Mesothelial cell of epicardium (in vitro differentiated cells): ENCODE measurements around the gene INKA2. TPM values are rescaled to one million over a fixed set of nuclear protein-coding genes. Genes with fewer than 3 reads are reported as not detected.
A peak's percentile ranks its signal among the peaks of the same experiment; 100 is the strongest.

Source experiments
- DNase-seq, 2 experiments: peaks; one replicate each; pipeline ENCODE4 v3.0.0; 2021; ENCODE audit warnings: low spot score in 2 of 2; ENCODE audit not compliant: unreplicated experiment in 2 of 2
- H3K27ac Mint-ChIP-seq: 2 replicates; pipeline ENCODE4 v1.8.0; 2021; ENCODE audit warnings: mixed read lengths
- H3K27me3 Mint-ChIP-seq: 2 replicates; pipeline ENCODE4 v1.8.0; 2021; ENCODE audit warnings: low read depth, mixed read lengths
- H3K36me3 Mint-ChIP-seq: 2 replicates; pipeline ENCODE4 v1.8.0; 2021; ENCODE audit warnings: mixed read lengths
- H3K4me1 Mint-ChIP-seq: 2 replicates; pipeline ENCODE4 v1.8.0; 2021; ENCODE audit warnings: mixed read lengths
- H3K4me3 Mint-ChIP-seq: 2 replicates; pipeline ENCODE4 v1.8.0; 2021; ENCODE audit warnings: mild to moderate bottlenecking, moderate library complexity, mixed read lengths
- H3K9me3 Mint-ChIP-seq: 2 replicates; pipeline ENCODE4 v1.8.0; 2021; ENCODE audit warnings: mixed read lengths
- CTCF ChIP-seq: fragments of 200-600 bp; sonication (generic); IDR thresholded peaks from one replicate; pipeline ENCODE4 v1.5.0; 2021; ENCODE audit warnings: antibody characterized with exemption; ENCODE audit not compliant: unreplicated experiment
- total RNA-seq: library from RNA; stranded (reverse); gene quantifications from 3 replicates; pipeline ENCODE4 v1.2.1, GENCODE V29; 2021

Gene INKA2
- total RNA-seq, 1 donor from 2014 or later, result 1.4 TPM

GRCh38 chr1:111749628-111750027 is 10.4 kb upstream of the INKA2 start:
- no peak for DNase-seq
- Mint-ChIP-seq H3K9me3 (no peaks in the 10 kb centered on the region), H3K27ac (no peak overlapping the region), H3K4me3 (no peak overlapping the region), H3K4me1 (peaks cover 12% of the 10 kb centered on the region), H3K36me3 (no peaks in the 10 kb centered on the region), H3K27me3 (peaks cover 36% of the 10 kb centered on the region)
- no peak for TF ChIP-seq CTCF

DNA sequence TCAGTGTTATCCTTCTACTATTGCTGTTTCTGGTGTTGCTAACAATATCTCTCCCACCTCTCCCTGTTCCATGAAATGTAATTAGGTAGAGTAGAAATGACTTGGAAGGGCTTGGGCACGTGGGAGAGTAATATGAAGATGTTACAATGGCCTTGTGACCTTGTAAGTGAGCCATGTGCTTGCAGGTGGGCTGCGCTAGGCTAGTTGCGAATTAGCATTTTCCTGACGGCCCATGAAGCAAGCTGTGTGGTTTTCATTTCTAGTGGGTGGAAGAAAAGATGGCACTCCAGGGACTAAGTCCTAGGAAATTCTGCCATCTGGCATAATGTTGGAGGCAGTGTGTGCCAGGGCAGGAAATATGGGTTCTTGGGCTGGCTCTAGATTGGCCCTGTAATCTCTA is 8.8 kb upstream of the INKA2 start:
- Mint-ChIP-seq H3K4me1 (peaks cover 11% of the 10 kb centered on the region), H3K27me3 (peaks cover 45% of the 10 kb centered on the region), H3K9me3 (no peaks in the 10 kb centered on the region), H3K36me3 (no peaks in the 10 kb centered on the region), H3K27ac (no peak overlapping the region), H3K4me3 (no peak overlapping the region)
- no peak for TF ChIP-seq CTCF
- DNase-seq, result no peak

DNA sequence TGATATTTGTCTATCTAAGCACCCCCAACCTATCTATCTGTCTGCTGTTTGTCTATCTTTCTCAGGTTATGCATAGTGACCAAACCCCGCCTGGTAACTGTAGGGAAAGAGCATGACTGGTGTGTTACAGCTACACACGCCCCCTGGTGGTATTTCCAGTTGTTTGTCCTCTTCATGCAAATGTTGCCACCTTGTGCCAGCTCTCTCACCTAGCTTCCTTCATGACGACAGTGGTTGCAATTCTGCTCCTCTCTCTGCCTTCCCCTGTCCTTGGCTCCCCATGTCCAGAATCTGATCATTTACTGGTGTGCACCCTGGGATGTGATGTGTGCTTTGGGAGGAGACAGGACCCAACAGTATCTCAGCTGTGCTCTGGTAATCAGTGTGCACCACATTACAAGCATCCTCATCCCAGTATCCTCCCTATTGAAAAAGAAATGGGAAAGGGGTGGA is 8.1 kb upstream of the INKA2 start:
- no peak overlapping the region for H3K27ac Mint-ChIP-seq
- H3K4me3 Mint-ChIP-seq, result no peak overlapping the region
- H3K36me3 Mint-ChIP-seq, result no peaks in the 10 kb centered on the region
- TF ChIP-seq CTCF, result peak; percentile 17
- H3K4me1 Mint-ChIP-seq, result peaks cover 11% of the 10 kb centered on the region
- H3K27me3 Mint-ChIP-seq, result peaks cover 50% of the 10 kb centered on the region
- no peak for DNase-seq
- H3K9me3 Mint-ChIP-seq, result no peaks in the 10 kb centered on the region

DNA sequence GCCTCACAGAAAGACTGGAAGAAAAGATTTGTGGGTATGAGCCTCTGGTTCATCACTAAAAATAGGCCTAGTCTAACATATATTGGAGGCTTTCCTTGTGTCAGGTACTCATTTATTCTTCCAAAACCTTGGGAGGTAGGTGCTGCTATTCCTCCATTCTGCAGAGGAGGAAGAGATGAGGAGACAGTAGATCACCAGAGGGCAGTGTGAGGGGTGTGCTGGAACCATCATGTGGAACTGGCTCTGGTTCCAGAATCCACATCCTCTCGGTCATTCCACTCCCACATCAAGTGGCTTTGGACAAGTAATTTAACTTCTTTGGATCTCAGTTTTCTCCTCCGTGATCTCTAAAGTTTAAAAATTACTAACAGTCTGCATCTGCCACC is 7.4 kb upstream of the INKA2 start:
- DNase-seq, result no peak
- no peaks in the 10 kb centered on the region for H3K9me3 Mint-ChIP-seq
- H3K27ac Mint-ChIP-seq, result no peak overlapping the region
- peaks cover 52% of the 10 kb centered on the region for H3K27me3 Mint-ChIP-seq
- no peak overlapping the region for H3K4me3 Mint-ChIP-seq
- no peak for TF ChIP-seq CTCF
- H3K4me1 Mint-ChIP-seq, result peaks cover 11% of the 10 kb centered on the region
- no peaks in the 10 kb centered on the region for H3K36me3 Mint-ChIP-seq

- H3K36me3 Mint-ChIP-seq, result no peaks in the 10 kb centered on the region
- H3K4me3 Mint-ChIP-seq, result no peak overlapping the region
- no peak for TF ChIP-seq CTCF
- H3K4me1 Mint-ChIP-seq, result peaks cover 11% of the 10 kb centered on the region
- no peak overlapping the region for H3K27ac Mint-ChIP-seq
- H3K9me3 Mint-ChIP-seq, result no peaks in the 10 kb centered on the region
- peaks cover 53% of the 10 kb centered on the region for H3K27me3 Mint-ChIP-seq
- no peak for DNase-seq
Measured at GRCh38 chr1:111745675-111746613, 6.7 kb upstream of the INKA2 start.
